Mesenchymal stem cell (in vitro differentiated cells and primary cell): Measurements from ENCODE around the gene SUPT3H.

Experiments used
- DNase-seq: peaks from one replicate; pipeline ENCODE4 v3.0.0-alpha.2; 2013
- H2AFZ ChIP-seq: one replicate; pipeline ENCODE4 v1.6.1; 2013; ENCODE audit warnings: low read depth, mild to moderate bottlenecking, control low read depth, inconsistent platforms, low read length, moderate library complexity
- H2AK5ac ChIP-seq: 2 replicates; pipeline ENCODE4 v1.6.1; 2013; ENCODE audit warnings: low read length, moderate library complexity, mild to moderate bottlenecking, inconsistent platforms; ENCODE audit not compliant: severe bottlenecking
- H2BK120ac ChIP-seq: one replicate; pipeline ENCODE4 v1.6.1; 2013; ENCODE audit warnings: low read depth, mild to moderate bottlenecking, inconsistent platforms, low read length, moderate library complexity
- H2BK12ac ChIP-seq, 2 experiments: one replicate each; pipeline ENCODE4 v1.6.1; 2013; ENCODE audit warnings: inconsistent platforms in 2 of 2, low read length in 2 of 2, mild to moderate bottlenecking in 2 of 2, moderate library complexity in 2 of 2, control low read depth in 1 of 2
- H2BK15ac ChIP-seq: one replicate; pipeline ENCODE4 v1.6.1; 2013; ENCODE audit warnings: mild to moderate bottlenecking, low read depth, inconsistent platforms; ENCODE audit not compliant: poor library complexity, severe bottlenecking
- H2BK5ac ChIP-seq: 2 replicates; pipeline ENCODE4 v1.6.1; 2013; ENCODE audit warnings: low read depth, mild to moderate bottlenecking, low read length, control low read depth, inconsistent platforms; ENCODE audit not compliant: poor library complexity, severe bottlenecking
- H3K14ac ChIP-seq, 2 experiments: one replicate each; pipeline ENCODE4 v1.6.1; 2013; ENCODE audit warnings: inconsistent platforms in 2 of 2, low read length in 2 of 2, control low read depth in 1 of 2, mild to moderate bottlenecking in 1 of 2, moderate library complexity in 1 of 2
- H3K18ac ChIP-seq, 2 experiments: one replicate each; pipeline ENCODE4 v1.6.1; 2013; ENCODE audit warnings: inconsistent platforms in 2 of 2, low read length in 2 of 2, control low read depth in 1 of 2, low read depth in 1 of 2, mild to moderate bottlenecking in 1 of 2
- H3K23ac ChIP-seq, 2 experiments: one replicate each; pipeline ENCODE4 v1.6.1; 2013; ENCODE audit warnings: inconsistent platforms in 2 of 2, low read length in 2 of 2, mild to moderate bottlenecking in 2 of 2, moderate library complexity in 2 of 2, control low read depth in 1 of 2
- H3K27ac ChIP-seq: 2 replicates; pipeline ENCODE4 v1.5.1; 2013; ENCODE audit warnings: mild to moderate bottlenecking, moderate library complexity, low read length, control low read depth, inconsistent platforms; ENCODE audit not compliant: poor library complexity, severe bottlenecking
- H3K27me3 ChIP-seq, 2 experiments: 2 replicates each; pipeline versions ENCODE4 v1.6.1 to v1.7.0; 2013; ENCODE audit warnings: low read length in 2 of 2, mild to moderate bottlenecking in 2 of 2, moderate library complexity in 2 of 2, control low read depth in 1 of 2, inconsistent platforms in 1 of 2; ENCODE audit not compliant: control insufficient read depth in 1 of 2, insufficient read depth in 1 of 2
- H3K36me3 ChIP-seq, 2 experiments: 2 replicates each; pipeline versions ENCODE4 v1.6.1 to v1.7.0; 2013; ENCODE audit warnings: low read length in 2 of 2, control low read depth in 1 of 2, inconsistent platforms in 1 of 2, low read depth in 1 of 2, mild to moderate bottlenecking in 1 of 2; ENCODE audit not compliant: insufficient read depth in 2 of 2, control insufficient read depth in 1 of 2
- H3K4ac ChIP-seq, 2 experiments: one replicate each; pipeline ENCODE4 v1.6.1; 2013; ENCODE audit warnings: inconsistent platforms in 2 of 2, low read length in 2 of 2, mild to moderate bottlenecking in 2 of 2, moderate library complexity in 2 of 2, control low read depth in 1 of 2, low read depth in 1 of 2
- H3K4me1 ChIP-seq: 2 replicates; pipeline ENCODE4 v1.6.1; 2013; ENCODE audit warnings: low read depth, low read length, control low read depth; ENCODE audit not compliant: control insufficient read depth, insufficient read depth
- H3K4me2 ChIP-seq: 2 replicates; pipeline ENCODE4 v1.6.1; 2013; ENCODE audit warnings: low read length, mild to moderate bottlenecking, inconsistent platforms; ENCODE audit not compliant: poor library complexity, severe bottlenecking
- H3K4me3 ChIP-seq, 2 experiments: 2 replicates each; pipeline versions ENCODE4 v1.5.1 to v1.7.0; 2013; ENCODE audit warnings: low read length in 2 of 2, mild to moderate bottlenecking in 2 of 2, control low read depth in 1 of 2, low read depth in 1 of 2; ENCODE audit not compliant: insufficient read depth in 1 of 2
- H3K79me1 ChIP-seq: replicated peaks from 2 replicates; pipeline ENCODE4 v1.6.1; 2013; ENCODE audit warnings: mild to moderate bottlenecking, control low read depth, low read length, inconsistent platforms; ENCODE audit not compliant: poor library complexity, severe bottlenecking
- H3K9ac ChIP-seq: 2 replicates; pipeline ENCODE4 v1.7.0; 2013; ENCODE audit warnings: mild to moderate bottlenecking, low read length, moderate library complexity
- H3K9me3 ChIP-seq: 2 replicates; pipeline ENCODE4 v1.7.0; 2013; ENCODE audit warnings: mild to moderate bottlenecking, low read length; ENCODE audit not compliant: control insufficient read depth
- H4K8ac ChIP-seq: one replicate; pipeline ENCODE4 v1.6.1; 2013; ENCODE audit warnings: inconsistent platforms, mild to moderate bottlenecking, low read length, moderate library complexity
- H4K91ac ChIP-seq: one replicate; pipeline ENCODE4 v1.6.1; 2013; ENCODE audit warnings: mild to moderate bottlenecking, low read length, inconsistent platforms
- WGBS: methylation state at CpG from one replicate; pipeline ENCODE4 v1.1.7; 2013; ENCODE audit warnings: mixed read lengths; 5-methylcytosine and 5-hydroxymethylcytosine counted together

SUPT3H gene

GRCh38 chr6:45209762-45210161 is 168.0 kb downstream of the SUPT3H start:
- H2AFZ ChIP-seq: no peak overlapping the region
- H3K4ac ChIP-seq: no peak overlapping the region
- no peak overlapping the region for H2BK12ac ChIP-seq
- H3K14ac ChIP-seq: no peak overlapping the region
- H2BK120ac ChIP-seq: no peak overlapping the region
- peaks cover 18% of the 10 kb centered on the region for H3K9me3 ChIP-seq
- DNase-seq: no peak
- 100% methylated on average over 2 of the region's 2 CpGs for WGBS
- peak overlapping the region; percentile 16 for H3K9ac ChIP-seq
- H3K4me2 ChIP-seq: no peak overlapping the region
- H2BK15ac ChIP-seq: no peak overlapping the region
- H3K4me1 ChIP-seq: no peaks in the 10 kb centered on the region
- H3K4me3 ChIP-seq: no peak overlapping the region
- peaks cover 5% of the 10 kb centered on the region for H3K79me1 ChIP-seq
- H3K27me3 ChIP-seq: no peaks in the 10 kb centered on the region
- no peak overlapping the region for H3K23ac ChIP-seq
- no peak overlapping the region for H4K91ac ChIP-seq
- H2BK5ac ChIP-seq: no peak overlapping the region
- H2AK5ac ChIP-seq: no peak overlapping the region
- no peak overlapping the region for H3K27ac ChIP-seq
- no peaks in the 10 kb centered on the region for H3K36me3 ChIP-seq
- H3K18ac ChIP-seq: no peak overlapping the region
- H4K8ac ChIP-seq: no peak overlapping the region

- H3K27ac ChIP-seq: no peak overlapping the region
- H2AK5ac ChIP-seq: no peak overlapping the region
- H2BK15ac ChIP-seq: no peak overlapping the region
- H3K79me1 ChIP-seq: peaks cover 3% of the 10 kb centered on the region
- H4K91ac ChIP-seq: no peak overlapping the region
- no peak overlapping the region for H3K4ac ChIP-seq
- H3K9me3 ChIP-seq: peaks cover 16% of the 10 kb centered on the region
- no peaks in the 10 kb centered on the region for H3K27me3 ChIP-seq
- no peaks in the 10 kb centered on the region for H3K36me3 ChIP-seq
- H3K23ac ChIP-seq: no peak overlapping the region
- no peak overlapping the region for H2BK5ac ChIP-seq
- DNase-seq: no peak
- H2BK12ac ChIP-seq: no peak overlapping the region
- no peak overlapping the region for H2AFZ ChIP-seq
- no peak overlapping the region for H3K9ac ChIP-seq
- no peaks in the 10 kb centered on the region for H3K4me1 ChIP-seq
- no peak overlapping the region for H2BK120ac ChIP-seq
- no peak overlapping the region for H4K8ac ChIP-seq
- no peak overlapping the region for H3K4me2 ChIP-seq
- 100% methylated on average over 1 of the region's 1 CpG for WGBS
- H3K18ac ChIP-seq: no peak overlapping the region
- no peak overlapping the region for H3K14ac ChIP-seq
- H3K4me3 ChIP-seq: no peak overlapping the region
These were observed 170.8 kb downstream of the SUPT3H start for GRCh38 chr6:45206793-45207492.

- Histone ChIP-seq H2BK12ac (no peak overlapping the region), H4K8ac (no peak overlapping the region), H3K4me3 (no peak overlapping the region), H2BK120ac (no peak overlapping the region), H2BK15ac (no peak overlapping the region), H2AK5ac (no peak overlapping the region), H3K4ac (no peak overlapping the region), H3K4me2 (no peak overlapping the region), H3K14ac (no peak overlapping the region), H2AFZ (no peak overlapping the region), H3K27me3 (no peaks in the 10 kb centered on the region), H3K36me3 (no peaks in the 10 kb centered on the region), H4K91ac (no peak overlapping the region), H3K4me1 (no peaks in the 10 kb centered on the region), H3K9me3 (no peaks in the 10 kb centered on the region), H3K23ac (no peak overlapping the region), H3K9ac (no peak overlapping the region), H3K79me1 (peaks cover 2% of the 10 kb centered on the region), H3K18ac (no peak overlapping the region), H3K27ac (no peak overlapping the region), H2BK5ac (no peak overlapping the region)
- WGBS: 100% methylated on average over 1 of the region's 2 CpGs
- no peak for DNase-seq
These were observed 176.2 kb downstream of the SUPT3H start for GRCh38 chr6:45201484-45201883.

- Histone ChIP-seq H2BK15ac (no peak overlapping the region), H3K14ac (no peak overlapping the region), H3K18ac (no peak overlapping the region), H2BK120ac (no peak overlapping the region), H3K9me3 (no peaks in the 10 kb centered on the region), H3K4me1 (no peaks in the 10 kb centered on the region), H2AK5ac (no peak overlapping the region), H3K4me3 (no peak overlapping the region), H3K36me3 (no peaks in the 10 kb centered on the region), H3K4ac (no peak overlapping the region), H3K27me3 (no peaks in the 10 kb centered on the region), H2BK5ac (no peak overlapping the region), H3K23ac (no peak overlapping the region), H4K8ac (no peak overlapping the region), H3K27ac (no peak overlapping the region), H2AFZ (no peak overlapping the region), H4K91ac (no peak overlapping the region), H3K4me2 (no peak overlapping the region), H3K79me1 (peaks cover 2% of the 10 kb centered on the region), H3K9ac (no peak overlapping the region), H2BK12ac (no peak overlapping the region)
- no peak for DNase-seq
These were observed 177.2 kb downstream of the SUPT3H start for GRCh38 chr6:45200510-45200909.
